Measurements from ENCODE around the gene CMC2. TPM values are rescaled to one million over a fixed set of nuclear protein-coding genes. Genes with fewer than 3 reads are reported as not detected.

CMC2 gene
- total RNA-seq (100 to 1,000 TPM in 1 of 5 donors, 10 to 100 TPM in 4; 10.4 to 149 (median 50.1) TPM), polyA plus RNA-seq (100 to 1,000 TPM in 2 of 3 donors, 10 to 100 TPM in 1; 72.8 to 146 (median 116) TPM)
- long read RNA-seq, donor 1, full-length matches to known transcripts: 23 of 29 reads
- long read RNA-seq, donor 1, partial matches to known transcripts: 0 of 29 reads
- long read RNA-seq, donor 1, other reads (novel, unspliced or antisense): 6 of 29 reads
- long read RNA-seq, donor 2, full-length matches to known transcripts: 16 of 16 reads
- long read RNA-seq, donor 2, partial matches to known transcripts: 0 of 16 reads
- long read RNA-seq, donor 2, other reads (novel, unspliced or antisense): 0 of 16 reads
- long read RNA-seq, donor 3, full-length matches to known transcripts: 13 of 13 reads
- long read RNA-seq, donor 3, partial matches to known transcripts: 0 of 13 reads
- long read RNA-seq, donor 3, other reads (novel, unspliced or antisense): 0 of 13 reads
- long read RNA-seq, donor 4, full-length matches to known transcripts: 2 of 2 reads
- long read RNA-seq, donor 4, partial matches to known transcripts: 0 of 2 reads
- long read RNA-seq, donor 4, other reads (novel, unspliced or antisense): 0 of 2 reads
- long read RNA-seq, donor 5, full-length matches to known transcripts: 12 of 17 reads
- long read RNA-seq, donor 5, partial matches to known transcripts: 0 of 17 reads
- long read RNA-seq, donor 5, other reads (novel, unspliced or antisense): 5 of 17 reads
- long read RNA-seq, donor 6, full-length matches to known transcripts: 50 of 66 reads
- long read RNA-seq, donor 6, partial matches to known transcripts: 5 of 66 reads
- long read RNA-seq, donor 6, other reads (novel, unspliced or antisense): 11 of 66 reads
- long read RNA-seq, donor 7, full-length matches to known transcripts: 32 of 38 reads
- long read RNA-seq, donor 7, partial matches to known transcripts: 0 of 38 reads
- long read RNA-seq, donor 7, other reads (novel, unspliced or antisense): 6 of 38 reads
- long read RNA-seq, donor 8, full-length matches to known transcripts: 26 of 33 reads
- long read RNA-seq, donor 8, partial matches to known transcripts: 0 of 33 reads
- long read RNA-seq, donor 8, other reads (novel, unspliced or antisense): 7 of 33 reads
- long read RNA-seq, donor 9, full-length matches to known transcripts: 16 of 57 reads
- long read RNA-seq, donor 9, partial matches to known transcripts: 41 of 57 reads
- long read RNA-seq, donor 9, other reads (novel, unspliced or antisense): 0 of 57 reads
- long read RNA-seq, donor 10, full-length matches to known transcripts: 11 of 11 reads
- long read RNA-seq, donor 10, partial matches to known transcripts: 0 of 11 reads
- long read RNA-seq, donor 10, other reads (novel, unspliced or antisense): 0 of 11 reads

DNA sequence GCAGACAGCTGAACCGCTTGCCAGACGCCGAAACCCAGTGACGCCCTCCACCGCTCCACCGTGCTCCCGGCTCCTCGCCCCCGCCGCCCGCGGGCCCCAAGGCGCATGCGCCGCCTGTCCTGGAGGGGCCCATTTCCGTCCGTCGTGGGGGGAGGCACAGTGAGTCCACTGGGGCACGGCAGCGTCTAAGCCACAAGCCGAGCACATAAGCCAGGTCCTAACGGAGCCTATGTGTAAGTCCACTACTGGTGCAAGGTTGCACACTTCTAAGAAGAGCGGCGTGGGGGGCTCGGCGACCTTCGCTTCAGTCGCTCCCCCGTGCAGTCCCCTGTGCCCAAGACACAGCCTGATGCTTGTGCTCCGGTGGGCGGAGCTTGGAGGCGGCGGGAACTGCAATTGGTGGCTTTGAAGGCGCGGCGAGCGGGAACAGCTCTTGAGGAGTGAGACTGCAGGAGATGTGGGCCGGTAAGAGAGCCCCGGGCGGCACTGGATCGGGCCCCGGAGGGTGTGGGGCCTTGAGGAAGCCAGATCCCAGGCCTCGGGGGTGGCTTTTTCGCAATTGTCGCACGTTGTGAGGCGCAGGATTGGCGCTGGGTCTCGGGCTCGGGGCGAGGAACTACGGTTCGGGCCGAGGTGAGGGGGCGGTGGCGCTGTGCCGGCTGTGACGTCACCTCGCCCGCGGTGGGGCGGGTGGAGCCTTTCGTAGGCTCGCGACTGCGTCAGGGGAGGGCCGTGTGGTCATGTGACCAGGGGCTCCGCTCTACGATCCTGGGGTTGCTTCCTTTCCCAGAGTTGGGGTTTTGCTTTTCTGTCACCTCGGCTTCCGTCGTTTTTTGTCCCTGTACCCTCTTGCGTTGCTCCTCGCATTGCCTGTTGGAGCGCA, at the start of gene CMC2, which contains the start of gene CENPN:
Gene CMC2, minus strand, starts transcription at position 73 of the 883 bp plus-strand sequence. CDS start 9,491 bp downstream, outside the sequence.
Gene CENPN, plus strand, starts transcription at position 402 of the 883 bp plus-strand sequence. CDS start 4,726 bp downstream, outside the sequence.
- no peaks in the 10 kb centered on the region for H3K9me3 ChIP-seq
- peak; percentile 99 to 100 for DNase-seq
- H3K27me3 ChIP-seq: no peaks in the 10 kb centered on the region
- peak within 1 kb of the TSS; percentile 95 to 99 (median 98) for H3K27ac ChIP-seq
- peak within 1 kb of the TSS; percentile 68 to 90 (median 88) for H3K4me3 ChIP-seq
- H3K4me1 ChIP-seq: peaks cover 28 to 42% (median 37%) of the 10 kb centered on the region in 4 donors
- H3K36me3 ChIP-seq: peaks cover 0 to 1% (median 0%) of the 10 kb centered on the region in 4 donors
- 0 to 1% (median 1%) methylated on average over 9 to 75 of the region's 75 CpGs for WGBS, 5 donors
- TF ChIP-seq EP300 (IDR thresholded peaks at IDR 0.05) (no peak), POLR2A (IDR thresholded peaks at IDR 0.05) (peak in 2 of 4 donors; percentile 20 to 77), POLR2AphosphoS5 (IDR thresholded peaks at IDR 0.05) (peak; percentile 87 to 96 (median 91))
- intact Hi-C loops (cut with DNase I; ENCODE audit: low total_unique reads): no loop called here

GRCh38 chr16:81053761-81054160, 47.1 kb upstream of the CMC2 start:
- Histone ChIP-seq H3K27ac (no peak overlapping the region), H3K9me3 (peaks cover 0 to 17% (median 10%) of the 10 kb centered on the region in 4 donors), H3K4me3 (no peak overlapping the region), H3K36me3 (no peaks in the 10 kb centered on the region), H3K27me3 (no peaks in the 10 kb centered on the region), H3K4me1 (no peaks in the 10 kb centered on the region)
- DNase-seq: no peak
- WGBS, 5 donors: 76 to 81% (median 79%) methylated on average over 11 of the region's 11 CpGs
- intact Hi-C loops (cut with DNase I; ENCODE audit: low total_unique reads): no loop called here
- TF ChIP-seq EP300 (IDR thresholded peaks at IDR 0.05) (no peak), POLR2AphosphoS5 (IDR thresholded peaks at IDR 0.05) (no peak)

- H3K4me3 ChIP-seq: no peak overlapping the region
- intact Hi-C loops (cut with DNase I; ENCODE audit: low total_unique reads): no loop called here
- H3K9me3 ChIP-seq: peaks cover 0 to 2% (median 0%) of the 10 kb centered on the region in 4 donors
- H3K36me3 ChIP-seq: peaks cover 39 to 55% (median 53%) of the 10 kb centered on the region in 4 donors
- H3K27ac ChIP-seq: no peak overlapping the region
- no peak for DNase-seq
- H3K4me1 ChIP-seq: peaks cover under 1 to 20% (median 16%) of the 10 kb centered on the region in 4 donors
- no peak for TF ChIP-seq POLR2AphosphoS5 (IDR thresholded peaks at IDR 0.05)
- no peak for TF ChIP-seq CTCF (IDR thresholded peaks at IDR 0.05)
- no peak for TF ChIP-seq POLR2A (IDR thresholded peaks at IDR 0.05)
- no peak for TF ChIP-seq EP300 (IDR thresholded peaks at IDR 0.05)
- H3K27me3 ChIP-seq: no peaks in the 10 kb centered on the region
- 90 to 99% (median 96%) methylated on average over 2 of the region's 2 CpGs for WGBS, 5 donors
These were observed 36.1 kb upstream of the CMC2 start for GRCh38 chr16:81042821-81043220.

- WGBS, 5 donors: 88 to 95% (median 92%) methylated on average over 4 of the region's 4 CpGs
- Histone ChIP-seq H3K36me3 (peaks cover 39 to 55% (median 53%) of the 10 kb centered on the region in 4 donors), H3K4me1 (peaks cover 10 to 31% (median 27%) of the 10 kb centered on the region in 4 donors), H3K9me3 (no peaks in the 10 kb centered on the region), H3K27me3 (no peaks in the 10 kb centered on the region), H3K27ac (no peak overlapping the region), H3K4me3 (no peak overlapping the region)
- no peak for DNase-seq
- no peak for TF ChIP-seq POLR2A (IDR thresholded peaks at IDR 0.05)
- TF ChIP-seq EP300 (IDR thresholded peaks at IDR 0.05): no peak
- no peak for TF ChIP-seq CTCF (IDR thresholded peaks at IDR 0.05)
- TF ChIP-seq POLR2AphosphoS5 (IDR thresholded peaks at IDR 0.05): no peak
- intact Hi-C loops (cut with DNase I; ENCODE audit: low total_unique reads): no loop called here
These were observed 35.0 kb upstream of the CMC2 start for GRCh38 chr16:81041696-81042095.
